ENCODE results near the gene SERINC2.

- TF ChIP-seq EZH2 (IDR thresholded peaks at IDR 0.05; ENCODE audit: borderline replicate concordance, insufficient read depth, low read depth, low read length, poor library complexity, severe bottlenecking) (no peak), CTCF (IDR thresholded peaks at IDR 0.05) (no peak)
These were observed 41.7 kb upstream of the SERINC2 start for GRCh38 chr1:31371121-31371959.
